ENCODE measurements around the gene EXOC2.
"Not testable (repeated sequence)": the region's sequence is repeated elsewhere in the genome, so short reads cannot be mapped to it uniquely, and the experiment has no call there.

Gene EXOC2

GRCh38 chr6:652865-653264, 40.1 kb downstream of the EXOC2 start:
- no peak for DNase-seq (ENCODE audit: low read depth)
- no peak overlapping the region for H3K4me3 ChIP-seq (ENCODE audit: low read depth, low read length)

- DNase-seq (ENCODE audit: low read depth), result no peak
These were observed 42.8 kb downstream of the EXOC2 start for GRCh38 chr6:650098-650497.

GRCh38 chr6:642805-643204, 50.1 kb downstream of the EXOC2 start:
- DNase-seq (ENCODE audit: low read depth), result no peak
- H3K4me3 ChIP-seq (ENCODE audit: low read depth, low read length), result no peak overlapping the region

More at GRCh38 chr6:650098-650497, 42.8 kb downstream of the EXOC2 start:
- H3K4me3 ChIP-seq (ENCODE audit: low read depth, low read length), result no peak overlapping the region

- no peak for DNase-seq (ENCODE audit: low read depth)
- no peak overlapping the region for H3K4me3 ChIP-seq (ENCODE audit: low read depth, low read length)
These were observed 51.5 kb downstream of the EXOC2 start for GRCh38 chr6:641225-641985.

- DNase-seq (ENCODE audit: low read depth), result no peak
- no peak overlapping the region for H3K4me3 ChIP-seq (ENCODE audit: low read depth, low read length)
These were observed 56.5 kb downstream of the EXOC2 start for GRCh38 chr6:636488-636887.

- no peak for DNase-seq (ENCODE audit: low read depth)
- no peak overlapping the region for H3K4me3 ChIP-seq (ENCODE audit: low read depth, low read length)
These were observed 57.7 kb downstream of the EXOC2 start for GRCh38 chr6:635233-635632.

GRCh38 chr6:633611-634010, 59.3 kb downstream of the EXOC2 start:
- no peak overlapping the region for H3K4me3 ChIP-seq (ENCODE audit: low read depth, low read length)
- DNase-seq (ENCODE audit: low read depth), result no peak

- DNase-seq (ENCODE audit: low read depth), result no peak
- H3K4me3 ChIP-seq (ENCODE audit: low read depth, low read length), result no peak overlapping the region
These were observed 64.2 kb downstream of the EXOC2 start for GRCh38 chr6:628766-629165.

- DNase-seq (ENCODE audit: low read depth), result peak; percentile 51
- no peak overlapping the region for H3K4me3 ChIP-seq (ENCODE audit: low read depth, low read length)
These were observed 66.7 kb downstream of the EXOC2 start for GRCh38 chr6:626236-626635.

- no peak overlapping the region for H3K4me3 ChIP-seq (ENCODE audit: low read depth, low read length)
These were observed 68.0 kb downstream of the EXOC2 start for GRCh38 chr6:624979-625378.

GRCh38 chr6:622462-622861, 70.5 kb downstream of the EXOC2 start:
- no peak for DNase-seq (ENCODE audit: low read depth)
- H3K4me3 ChIP-seq (ENCODE audit: low read depth, low read length), result no peak overlapping the region

More at GRCh38 chr6:624979-625378, 68.0 kb downstream of the EXOC2 start:
- no peak for DNase-seq (ENCODE audit: low read depth)

- no peak for DNase-seq (ENCODE audit: low read depth)
- no peak overlapping the region for H3K4me3 ChIP-seq (ENCODE audit: low read depth, low read length)
These were observed 71.0 kb downstream of the EXOC2 start for GRCh38 chr6:621931-622330.

GRCh38 chr6:620950-621349, 72.0 kb downstream of the EXOC2 start:
- DNase-seq (ENCODE audit: low read depth), result no peak
- no peak overlapping the region for H3K4me3 ChIP-seq (ENCODE audit: low read depth, low read length)

GRCh38 chr6:620166-620565, 72.8 kb downstream of the EXOC2 start:
- H3K4me3 ChIP-seq (ENCODE audit: low read depth, low read length), result no peak overlapping the region
- no peak for DNase-seq (ENCODE audit: low read depth)

- DNase-seq (ENCODE audit: low read depth), result no peak
- H3K4me3 ChIP-seq (ENCODE audit: low read depth, low read length), result no peak overlapping the region
These were observed 75.4 kb downstream of the EXOC2 start for GRCh38 chr6:617456-618100.

GRCh38 chr6:613981-614380, 79.0 kb downstream of the EXOC2 start:
- DNase-seq (ENCODE audit: low read depth), result no peak
- H3K4me3 ChIP-seq (ENCODE audit: low read depth, low read length), result no peak overlapping the region

GRCh38 chr6:611928-612327, 81.0 kb downstream of the EXOC2 start:
- H3K4me3 ChIP-seq (ENCODE audit: low read depth, low read length), result no peak overlapping the region
- DNase-seq (ENCODE audit: low read depth), result no peak

GRCh38 chr6:610882-611281, 82.1 kb downstream of the EXOC2 start:
- H3K4me3 ChIP-seq (ENCODE audit: low read depth, low read length), result no peak overlapping the region
- no peak for DNase-seq (ENCODE audit: low read depth)

GRCh38 chr6:609905-610304, 83.0 kb downstream of the EXOC2 start:
- H3K4me3 ChIP-seq (ENCODE audit: low read depth, low read length), result no peak overlapping the region
- DNase-seq (ENCODE audit: low read depth), result no peak

GRCh38 chr6:606829-607379, 86.0 kb downstream of the EXOC2 start:
- no peak for DNase-seq (ENCODE audit: low read depth)

GRCh38 chr6:605895-606294, 87.0 kb downstream of the EXOC2 start:
- DNase-seq (ENCODE audit: low read depth); H3K4me3 ChIP-seq (ENCODE audit: low read depth, low read length): not testable (repeated sequence)

More at GRCh38 chr6:606829-607379, 86.0 kb downstream of the EXOC2 start:
- no peak overlapping the region for H3K4me3 ChIP-seq (ENCODE audit: low read depth, low read length)
